SK-N-SH (cell line): ENCODE data around the gene ACD.

Experiments used
- FOXM1 ChIP-seq: IDR thresholded peaks from 2 replicates; pipeline ENCODE4 v1.4.0; 2012; ENCODE audit warnings: low read depth, mild to moderate bottlenecking
- SMC3 ChIP-seq: IDR thresholded peaks from 2 replicates; pipeline ENCODE4 v1.6.1; 2012; ENCODE audit warnings: low read depth, low read length, improper control_type of control experiment
- TAF1 ChIP-seq: IDR thresholded peaks from 2 replicates; pipeline ENCODE4 v1.6.1; 2012; ENCODE audit warnings: low read depth, mild to moderate bottlenecking, low read length, moderate library complexity, borderline replicate concordance

DNA sequence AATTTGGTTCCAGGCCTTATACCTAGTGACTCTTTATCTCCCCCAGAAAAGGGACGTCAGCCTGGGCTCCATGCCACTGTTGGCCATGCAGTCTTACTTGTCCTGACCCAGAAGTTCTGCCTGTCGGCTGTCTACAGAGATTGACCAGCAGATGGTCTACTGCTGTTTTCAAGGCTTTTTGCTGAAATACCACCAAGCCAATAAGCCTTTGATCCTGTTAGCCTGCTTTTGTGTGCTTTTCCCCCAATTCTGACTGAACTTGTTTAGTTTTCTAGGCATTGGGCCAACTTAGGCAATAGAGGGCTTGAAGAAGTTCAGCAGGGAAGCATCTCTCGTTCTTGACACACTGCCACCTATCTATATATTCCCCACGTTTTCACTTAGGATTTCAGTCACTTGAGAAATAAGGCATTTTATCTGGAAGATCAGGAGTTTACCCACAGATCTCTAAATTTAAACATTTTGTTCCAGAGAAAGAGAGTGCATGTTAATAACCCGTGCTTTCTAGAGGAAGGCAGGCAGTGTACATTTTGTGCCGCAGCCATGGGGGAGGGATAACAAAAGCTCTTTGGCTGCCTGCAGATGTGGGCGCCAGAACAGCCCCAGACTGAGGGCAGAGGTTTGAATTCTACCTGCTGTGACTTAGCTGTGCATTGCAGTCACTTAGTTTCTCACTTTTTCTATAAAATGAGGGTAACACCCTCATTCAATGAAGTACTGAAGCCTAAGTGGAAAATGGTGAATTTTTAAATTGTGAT, 27.5 kb downstream of the ACD start:
- no peak for TF ChIP-seq FOXM1
- TF ChIP-seq SMC3, result no peak
- no peak for TF ChIP-seq TAF1
